Osteocyte (in vitro differentiated cells): ENCODE data around the gene PPP1R27. TPM values are rescaled to one million over a fixed set of nuclear protein-coding genes. Genes with fewer than 3 reads are reported as not detected.

Experiments used
- DNase-seq: peaks from one replicate; pipeline ENCODE4 v3.0.0; 2021; ENCODE audit warnings: mixed read lengths; ENCODE audit not compliant: unreplicated experiment; ENCODE audit errors: extremely low spot score
- H3K27ac Mint-ChIP-seq: one replicate; pipeline ENCODE4 v1.8.0; 2021; ENCODE audit warnings: mild to moderate bottlenecking, mixed read lengths; ENCODE audit not compliant: unreplicated experiment
- H3K27me3 Mint-ChIP-seq: one replicate; pipeline ENCODE4 v1.8.0; 2021; ENCODE audit warnings: mixed read lengths; ENCODE audit not compliant: unreplicated experiment
- H3K36me3 Mint-ChIP-seq: one replicate; pipeline ENCODE4 v1.8.0; 2021; ENCODE audit warnings: mixed read lengths; ENCODE audit not compliant: unreplicated experiment
- H3K4me1 Mint-ChIP-seq: one replicate; pipeline ENCODE4 v1.8.0; 2021; ENCODE audit warnings: mixed read lengths; ENCODE audit not compliant: unreplicated experiment
- H3K4me3 Mint-ChIP-seq: one replicate; pipeline ENCODE4 v1.8.0; 2021; ENCODE audit warnings: mild to moderate bottlenecking, moderate library complexity, mixed read lengths; ENCODE audit not compliant: unreplicated experiment
- H3K9me3 Mint-ChIP-seq: one replicate; pipeline ENCODE4 v1.8.0; 2021; ENCODE audit warnings: mixed read lengths; ENCODE audit not compliant: unreplicated experiment
- CTCF ChIP-seq: fragments of 200-600 bp; sonication (generic); IDR thresholded peaks from 2 replicates; pipeline ENCODE4 v1.5.0; 2021; ENCODE audit warnings: antibody characterized with exemption, mild to moderate bottlenecking, moderate library complexity
- total RNA-seq: library from RNA; stranded (reverse); gene quantifications from 2 replicates; pipeline ENCODE4 v1.2.1, GENCODE V29; 2021

PPP1R27 gene
- total RNA-seq, 1 donor from 2014 or later: 0.62 TPM

- Mint-ChIP-seq H3K27ac (peak overlapping the region; percentile 85), H3K9me3 (no peaks in the 10 kb centered on the region), H3K4me3 (peak overlapping the region; percentile 78), H3K4me1 (peaks cover 41% of the 10 kb centered on the region), H3K36me3 (peaks cover 4% of the 10 kb centered on the region), H3K27me3 (no peaks in the 10 kb centered on the region)
- DNase-seq: no peak
- TF ChIP-seq CTCF: no peak
Observed at GRCh38 chr17:81868674-81869220, 33.9 kb upstream of the PPP1R27 start.

DNA sequence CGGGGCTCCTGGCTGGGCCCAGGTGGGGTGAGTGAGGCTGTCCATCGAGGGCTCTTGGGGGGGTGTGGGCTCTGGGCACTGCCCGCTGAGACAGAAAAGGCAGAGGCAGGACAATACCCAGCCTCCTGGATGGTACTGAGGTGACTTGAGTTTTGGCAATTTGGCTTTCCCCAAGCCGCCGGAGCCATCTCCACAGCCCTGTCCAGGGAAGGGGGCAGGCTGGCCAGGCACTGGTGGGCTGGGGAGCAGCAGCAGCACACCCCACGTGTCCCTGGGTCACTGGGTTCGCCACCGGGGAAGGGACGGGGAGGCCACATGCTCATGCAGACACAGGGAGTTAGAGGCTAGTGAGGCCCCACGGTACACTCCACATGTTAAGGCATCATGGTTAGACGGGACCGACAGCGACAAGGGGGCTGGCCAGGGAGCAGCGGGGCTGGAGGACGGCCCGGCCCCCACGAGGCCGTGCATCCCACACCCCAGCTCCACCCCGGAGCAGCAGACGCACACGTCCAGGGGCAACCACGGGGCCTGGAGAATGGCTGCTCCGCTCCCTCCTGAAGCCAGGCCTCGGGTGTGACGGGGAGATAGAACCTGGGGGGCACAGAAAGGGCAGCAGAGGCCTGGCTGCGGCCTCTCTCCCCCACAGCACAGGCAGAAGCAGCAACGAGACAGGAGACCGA lies 33.3 kb upstream of the PPP1R27 start:
- Mint-ChIP-seq H3K9me3 (no peaks in the 10 kb centered on the region), H3K27ac (peak overlapping the region; percentile 82), H3K27me3 (no peaks in the 10 kb centered on the region), H3K4me1 (peaks cover 45% of the 10 kb centered on the region), H3K36me3 (peaks cover 7% of the 10 kb centered on the region), H3K4me3 (no peak overlapping the region)
- no peak for TF ChIP-seq CTCF
- no peak for DNase-seq

- peaks cover 10% of the 10 kb centered on the region for H3K36me3 Mint-ChIP-seq
- no peak for DNase-seq
- H3K27ac Mint-ChIP-seq: peak overlapping the region; percentile 82
- no peaks in the 10 kb centered on the region for H3K27me3 Mint-ChIP-seq
- no peak overlapping the region for H3K4me3 Mint-ChIP-seq
- no peaks in the 10 kb centered on the region for H3K9me3 Mint-ChIP-seq
- TF ChIP-seq CTCF: no peak
- peaks cover 46% of the 10 kb centered on the region for H3K4me1 Mint-ChIP-seq
Observed at GRCh38 chr17:81867170-81867990, 32.5 kb upstream of the PPP1R27 start.

GRCh38 chr17:81866440-81867169 lies 31.8 kb upstream of the PPP1R27 start:
- peaks cover 10% of the 10 kb centered on the region for H3K36me3 Mint-ChIP-seq
- peaks cover 46% of the 10 kb centered on the region for H3K4me1 Mint-ChIP-seq
- DNase-seq: no peak
- H3K27me3 Mint-ChIP-seq: no peaks in the 10 kb centered on the region
- H3K4me3 Mint-ChIP-seq: no peak overlapping the region
- peak overlapping the region; percentile 82 for H3K27ac Mint-ChIP-seq
- no peaks in the 10 kb centered on the region for H3K9me3 Mint-ChIP-seq
- TF ChIP-seq CTCF: no peak
